Measurements from ENCODE around the gene TM4SF4.
A peak's percentile ranks its signal among the peaks of the same experiment; 100 is the strongest.

Gene TM4SF4

DNA sequence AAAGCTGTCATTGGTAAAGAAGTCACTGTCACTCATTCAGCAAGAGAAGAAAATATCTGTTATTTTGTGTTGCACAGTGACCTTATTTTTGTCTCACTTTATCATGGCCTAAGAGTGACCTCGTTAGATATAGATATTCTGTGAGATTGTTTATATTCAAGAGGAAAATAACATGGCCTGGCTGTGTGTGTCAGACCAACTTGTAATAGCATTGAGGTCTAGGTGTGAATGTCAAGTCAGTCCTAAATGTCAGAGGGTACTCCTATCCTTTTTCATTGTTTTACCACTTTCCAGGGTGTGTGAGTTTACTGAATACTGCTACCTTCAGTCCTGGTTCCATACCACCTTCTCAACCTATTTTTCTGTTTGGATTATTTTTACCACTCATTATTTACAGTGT lies 18.5 kb upstream of the TM4SF4 start:
- no peak for DNase-seq

DNA sequence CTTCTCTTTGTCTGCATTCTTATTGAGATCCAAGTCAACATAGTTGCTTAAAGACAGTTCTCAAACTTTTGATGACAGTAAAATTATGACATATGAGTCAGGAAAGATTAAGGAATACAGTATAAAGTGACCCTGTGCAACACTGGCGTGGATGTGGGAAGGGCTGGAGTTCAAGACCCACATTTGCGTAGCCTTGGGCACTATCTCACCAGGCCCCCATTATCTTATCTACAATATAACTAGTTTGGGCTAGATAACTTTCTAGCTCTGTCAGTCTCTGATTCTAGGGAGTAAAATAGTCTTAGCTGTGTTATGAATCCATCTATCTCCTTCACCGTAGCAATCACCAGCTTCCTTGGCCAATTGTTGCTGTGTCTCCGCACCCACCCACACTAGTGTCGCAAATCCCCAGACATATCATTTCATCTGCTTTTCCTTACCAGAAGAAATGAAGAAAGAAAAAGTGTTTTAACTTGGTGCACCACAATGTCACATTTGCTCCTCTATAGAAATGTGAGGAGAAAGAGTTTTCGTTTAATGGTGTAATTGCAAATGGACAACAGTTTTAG lies 14.9 kb upstream of the TM4SF4 start:
- DNase-seq: no peak

DNA sequence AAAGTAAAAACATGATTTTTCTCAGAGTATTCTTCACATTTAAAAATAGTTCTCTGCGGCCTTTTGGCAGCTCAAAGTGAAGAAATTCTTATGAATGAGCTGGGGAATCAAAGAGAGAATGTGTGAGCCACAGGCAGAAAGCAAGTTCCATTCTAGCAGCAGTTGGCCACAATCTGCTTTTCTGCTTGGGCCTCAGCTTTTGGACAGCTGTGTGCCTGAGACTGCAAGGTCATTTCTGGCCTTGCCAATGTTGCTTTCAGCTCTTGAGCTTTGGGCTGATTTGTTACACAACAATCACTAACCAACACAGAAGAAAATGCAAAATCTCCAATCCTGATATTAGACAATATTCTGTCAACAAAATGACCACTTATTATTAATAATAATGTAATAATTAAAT lies 14.4 kb upstream of the TM4SF4 start:
- no peak for DNase-seq

DNA sequence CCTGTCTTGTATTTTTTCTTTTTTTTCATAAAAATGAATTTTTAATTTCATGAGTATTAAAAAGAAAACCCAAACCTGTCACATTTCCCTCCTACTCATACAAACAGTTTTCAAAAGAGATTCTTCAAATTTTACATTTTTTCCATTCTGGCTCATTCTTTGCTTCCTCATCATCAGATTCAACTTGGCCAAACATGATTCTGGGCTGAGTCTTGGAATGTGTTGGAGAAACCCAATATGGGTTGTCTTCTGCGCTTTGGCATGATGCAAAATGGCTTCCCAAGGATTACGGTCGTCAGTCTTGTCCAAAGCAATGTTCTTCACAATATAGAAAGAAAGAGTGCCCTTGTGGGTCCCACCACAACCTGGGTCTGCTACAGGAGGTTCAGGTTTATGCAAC lies 12.4 kb upstream of the TM4SF4 start:
- DNase-seq: no peak

DNA sequence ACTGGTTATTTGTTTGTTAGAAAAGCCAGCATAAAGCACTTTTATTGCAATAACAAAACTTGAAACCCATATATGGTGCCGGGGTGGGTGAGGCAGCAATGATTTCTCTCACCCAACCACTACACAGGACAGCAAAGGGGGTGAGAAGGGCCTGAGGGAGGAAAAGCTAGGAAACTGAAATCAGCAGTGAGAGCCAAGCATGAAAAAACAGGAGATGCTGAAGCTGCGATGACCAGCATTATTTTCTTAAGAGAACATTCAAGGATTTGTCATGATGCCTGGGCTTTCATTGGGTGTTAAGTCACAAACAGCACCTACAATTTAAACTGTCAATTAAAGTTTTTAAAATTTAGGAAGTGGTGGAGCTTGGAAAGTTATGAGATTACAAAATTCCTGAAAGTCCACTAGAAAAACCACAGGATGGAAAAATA lies 11.9 kb upstream of the TM4SF4 start:
- DNase-seq: no peak

DNA sequence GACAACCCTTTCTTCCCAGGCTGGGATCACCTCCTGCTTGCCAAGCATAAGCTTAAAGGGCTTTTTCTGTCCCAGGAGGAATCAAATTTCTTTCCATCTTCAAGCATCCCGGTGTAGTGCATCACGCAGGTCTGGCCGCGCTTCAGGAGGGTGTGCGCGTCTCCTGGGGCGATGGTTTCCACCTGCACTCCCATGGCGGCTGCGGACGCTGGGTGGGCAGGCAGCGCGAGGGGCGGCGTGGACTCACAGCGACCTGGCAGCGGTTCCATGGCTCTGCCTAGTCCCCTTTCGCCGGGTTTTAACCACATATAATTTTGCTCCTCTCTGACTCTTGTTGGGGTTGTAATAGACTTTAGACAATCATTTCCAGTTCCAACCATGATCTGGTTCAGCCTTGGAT lies 10.6 kb upstream of the TM4SF4 start:
- no peak for DNase-seq

DNA sequence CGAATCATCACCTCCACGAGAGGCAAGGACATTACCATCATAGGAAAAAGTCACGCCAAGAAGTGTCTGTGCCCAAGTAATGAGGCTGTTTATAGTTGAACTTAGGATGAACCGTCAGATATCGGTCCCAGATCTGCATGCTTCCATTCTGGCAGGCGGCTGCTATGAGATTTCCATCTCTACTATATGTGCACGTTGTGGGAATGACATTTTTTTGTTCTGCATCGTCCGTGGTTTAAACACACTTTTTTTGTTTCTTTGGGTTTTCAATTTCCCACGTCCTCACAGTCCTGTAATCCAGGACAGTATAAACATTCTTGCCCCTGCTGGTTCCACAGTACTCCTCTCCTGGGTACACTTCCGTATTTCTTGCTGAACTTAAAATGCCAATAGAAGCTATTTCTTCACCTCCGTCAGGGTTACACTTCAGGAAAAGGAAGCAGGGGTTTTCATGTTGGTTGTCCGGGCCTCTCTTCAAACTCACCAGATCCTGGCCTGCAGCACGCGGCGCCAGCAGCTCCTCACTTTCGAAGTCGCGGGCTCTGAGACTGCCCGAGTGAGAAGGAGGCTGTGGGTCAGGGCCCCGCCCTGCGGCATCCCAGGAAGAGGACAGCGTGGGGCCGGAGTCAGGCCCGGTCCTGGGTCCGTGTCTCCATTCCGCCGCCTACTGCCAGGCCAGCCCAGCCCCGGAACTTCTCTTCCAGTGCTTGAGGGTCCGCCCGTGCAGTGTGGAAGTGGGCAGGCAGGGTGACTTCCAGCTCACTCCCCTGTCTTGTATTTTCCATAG lies 9.8 kb upstream of the TM4SF4 start:
- no peak for DNase-seq

DNA sequence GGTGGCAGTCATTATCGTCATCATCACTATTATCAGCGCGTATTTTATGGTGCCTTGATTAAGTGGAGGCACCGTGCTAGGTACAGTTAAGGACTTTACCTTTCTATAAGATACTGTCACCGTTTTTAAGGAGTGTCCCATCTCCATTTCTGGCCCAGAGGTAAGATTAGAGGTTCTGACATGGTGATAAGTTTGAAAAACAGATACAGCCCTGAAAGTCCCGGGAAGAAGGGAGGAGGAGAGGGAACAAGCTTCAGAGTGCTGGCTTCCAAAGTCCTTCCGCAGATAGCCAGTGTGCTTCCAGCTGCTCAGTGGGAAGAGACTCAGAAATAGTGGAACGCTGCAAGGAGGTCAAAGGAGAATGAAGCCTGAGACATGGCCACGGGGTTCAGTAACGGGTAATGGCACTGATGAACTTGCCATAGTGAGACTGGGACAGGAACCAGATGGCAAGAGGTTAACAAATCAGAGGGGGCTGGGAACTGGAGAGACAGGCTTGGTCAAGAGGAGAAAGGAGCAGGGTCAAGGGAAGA lies 9.1 kb upstream of the TM4SF4 start:
- no peak for DNase-seq

DNA sequence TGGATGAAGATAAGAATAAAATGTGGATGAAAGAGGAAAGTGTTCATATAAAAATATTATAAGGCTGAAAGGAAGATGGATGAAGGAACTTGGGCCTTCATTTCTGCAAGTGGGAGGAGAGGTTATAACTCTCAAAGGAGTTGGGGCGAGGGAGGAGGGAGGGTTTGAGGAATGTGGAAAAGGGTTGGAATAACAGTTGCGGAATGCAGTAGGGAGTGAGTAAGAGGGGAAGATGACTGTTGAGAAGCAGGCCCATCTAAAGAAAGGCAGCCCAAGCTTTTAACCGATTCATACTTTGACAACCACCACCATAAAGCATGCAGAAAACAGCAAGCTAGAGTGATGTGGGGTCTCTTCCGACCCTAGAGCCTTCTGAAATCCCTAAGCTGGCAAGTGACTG lies 8.3 kb upstream of the TM4SF4 start:
- no peak for DNase-seq

DNA sequence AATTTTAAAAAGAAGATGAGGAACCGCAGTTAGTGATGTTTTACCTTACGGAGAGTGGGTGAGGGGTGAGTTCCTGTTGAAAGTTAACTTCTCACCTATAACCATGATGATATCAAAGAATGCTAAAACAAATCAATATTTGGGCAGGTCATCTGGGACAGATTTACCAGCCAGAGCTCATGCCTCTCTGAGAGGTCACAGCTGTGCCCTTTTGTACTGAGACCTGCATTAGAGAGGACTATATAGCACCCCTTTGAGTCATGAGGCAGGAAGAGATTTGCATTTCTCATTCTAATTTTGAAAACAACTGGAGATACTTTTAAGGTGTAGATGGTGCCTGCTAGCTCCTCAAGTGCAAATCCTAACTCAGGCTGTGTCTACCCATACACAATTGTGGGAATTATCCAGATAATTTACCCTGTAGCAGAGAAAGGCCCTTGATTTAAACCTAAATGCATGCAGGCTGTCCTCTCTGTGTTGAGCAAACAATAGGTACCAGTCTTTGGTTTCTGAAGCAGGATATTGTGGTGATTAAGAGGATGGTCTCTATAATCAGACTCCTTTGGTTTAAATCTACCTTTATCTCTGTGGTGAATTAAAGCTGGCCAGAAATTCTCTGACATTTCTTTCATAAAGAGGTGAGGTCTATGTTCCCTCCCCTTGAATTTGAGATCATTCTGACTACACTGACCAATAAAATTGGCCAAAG lies 5.8 kb upstream of the TM4SF4 start:
- no peak for DNase-seq

DNA sequence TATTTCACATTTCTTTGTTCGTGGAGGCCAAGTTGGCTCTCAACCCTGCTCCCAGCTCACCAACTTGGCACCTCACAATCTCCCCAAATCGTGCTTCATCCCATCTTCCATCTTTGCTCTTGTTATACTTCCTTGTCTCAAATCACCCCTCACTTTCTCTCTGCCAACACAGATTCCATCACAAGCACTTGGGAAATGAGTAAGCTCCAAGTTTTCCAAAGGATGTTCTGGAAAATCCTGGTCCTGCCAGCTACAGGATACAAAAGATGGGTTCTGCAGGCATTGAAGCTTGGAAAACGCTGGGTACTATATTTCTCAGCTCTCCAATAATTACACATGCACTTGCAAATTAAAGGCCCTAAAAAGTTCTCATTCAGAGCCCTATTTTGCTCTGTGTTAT lies 4.1 kb upstream of the TM4SF4 start:
- no peak for DNase-seq

DNA sequence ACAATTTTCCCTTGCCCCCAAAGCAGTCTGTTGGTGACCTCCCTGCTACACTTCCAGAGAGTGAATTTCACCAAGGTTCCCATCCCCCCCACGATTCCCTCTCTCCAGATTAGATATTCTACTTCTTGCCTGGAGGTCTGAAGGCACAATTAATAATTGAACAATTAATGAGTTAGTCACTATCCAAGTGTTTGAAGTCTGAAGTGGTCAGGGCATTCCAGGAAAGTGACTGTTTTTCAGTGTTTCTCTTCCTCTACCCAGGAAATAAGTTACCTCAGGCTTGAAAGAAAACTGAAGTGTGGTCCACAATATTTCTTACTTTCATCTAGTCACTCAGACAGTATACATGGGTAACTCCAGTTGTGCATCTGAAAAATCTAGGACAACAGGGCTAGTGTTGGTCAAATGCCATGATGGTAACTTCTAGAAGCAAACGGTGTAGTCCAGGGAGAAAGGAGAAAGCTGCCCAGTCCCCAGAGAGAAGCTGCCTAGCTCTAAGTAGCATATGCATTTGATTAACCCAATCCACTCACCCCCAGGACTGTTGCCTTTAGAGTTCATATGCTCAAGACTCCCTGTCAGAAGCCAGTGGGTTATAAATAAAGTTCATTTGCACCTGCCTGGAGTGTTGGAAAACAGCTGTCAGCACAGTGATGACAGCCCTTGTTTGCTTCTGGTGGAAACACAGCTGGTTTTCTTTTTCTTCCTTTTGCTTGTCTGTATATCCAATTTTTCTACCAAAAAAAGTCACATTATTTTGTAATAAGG lies 2.3 kb upstream of the TM4SF4 start:
- DNase-seq: no peak

DNA sequence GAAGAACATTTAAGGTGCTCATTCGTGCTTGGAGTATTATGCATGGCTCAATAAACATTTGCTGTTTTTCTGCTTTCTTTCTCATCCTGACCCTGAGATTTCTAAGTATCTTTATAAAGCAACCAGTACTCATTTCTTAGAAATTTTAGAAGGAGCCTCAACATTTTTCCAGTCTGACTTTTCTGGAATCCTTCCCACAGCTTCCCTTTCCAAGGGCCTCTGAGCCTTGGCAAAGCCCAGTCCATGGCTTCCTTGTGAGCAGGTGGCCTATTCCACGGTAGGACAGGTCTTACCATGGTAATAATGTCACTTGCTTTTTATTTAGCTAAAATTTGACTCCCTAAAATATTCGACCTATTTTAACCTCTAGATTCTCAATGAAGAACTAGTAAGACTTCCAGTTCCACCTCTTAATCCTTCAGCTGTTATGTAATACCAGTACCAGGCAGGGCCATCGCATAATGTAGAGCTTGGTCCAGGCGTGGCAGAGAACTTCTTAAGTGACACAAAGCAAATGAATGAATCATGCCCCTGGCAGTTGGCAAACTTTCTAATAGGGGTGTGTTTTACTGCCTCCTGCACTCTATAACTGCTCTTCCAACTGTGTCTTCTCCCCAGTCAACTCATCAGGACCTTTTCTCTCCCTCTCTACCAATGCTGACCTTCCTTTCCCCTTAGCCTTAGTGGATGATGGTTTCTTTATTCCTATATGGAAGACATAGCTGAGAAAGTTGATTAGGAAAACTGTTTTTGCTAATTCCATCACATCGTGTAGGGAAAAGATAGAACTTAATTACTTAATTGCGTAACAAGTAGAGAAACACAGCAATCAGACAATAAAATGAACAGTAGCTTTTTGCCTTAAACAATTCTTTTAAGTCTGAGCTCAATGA lies 894 bp upstream of the TM4SF4 start:
- no peak for DNase-seq

DNA sequence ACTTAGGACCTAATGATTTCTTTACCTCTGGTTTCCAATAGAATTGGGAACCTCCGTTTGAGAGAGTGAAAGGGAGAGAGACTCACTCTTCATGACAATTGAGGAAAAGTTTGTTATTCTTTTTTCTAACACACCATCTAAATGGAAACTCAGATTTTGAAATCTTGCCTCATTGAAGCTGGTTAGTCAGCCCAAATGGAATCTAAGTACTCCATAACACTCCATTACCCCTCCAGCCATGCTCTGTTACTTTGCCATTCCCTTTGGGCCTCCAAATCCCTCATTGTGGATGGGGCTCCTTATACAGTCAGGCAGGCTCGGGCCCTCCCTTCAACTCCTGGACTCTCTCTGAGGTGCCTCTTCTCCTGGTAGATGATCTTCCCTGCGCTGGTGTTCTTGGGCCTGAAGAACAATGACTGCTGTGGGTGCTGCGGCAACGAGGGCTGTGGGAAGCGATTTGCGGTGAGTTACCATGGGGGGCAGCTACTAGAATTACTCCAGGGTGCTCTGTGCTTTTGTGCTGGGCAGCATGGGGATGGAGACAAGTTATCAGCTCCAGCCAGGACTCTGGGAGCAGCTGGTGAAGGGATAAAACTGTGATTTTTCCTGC lies 1.1 kb downstream of the TM4SF4 start:
- DNase-seq: no peak

DNA sequence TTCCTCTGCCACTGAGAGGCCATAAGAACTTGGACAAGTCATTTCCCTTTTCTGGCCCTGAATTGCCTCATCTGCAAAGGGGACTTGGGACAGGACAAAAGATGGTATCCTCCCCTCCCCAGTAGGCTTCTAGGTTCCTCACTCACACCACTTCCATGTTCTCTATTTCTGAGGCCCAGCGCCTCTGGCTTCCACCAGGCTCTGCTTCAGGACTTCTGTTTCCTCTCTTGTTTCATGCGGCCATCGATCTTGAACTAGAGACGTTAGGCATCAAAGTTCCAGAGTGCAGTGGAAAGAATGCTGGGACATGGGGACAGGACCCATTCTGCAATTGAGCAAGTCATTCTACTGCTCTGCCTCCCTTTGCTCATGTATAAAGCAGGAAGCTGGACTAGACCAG lies 1.7 kb downstream of the TM4SF4 start:
- DNase-seq: no peak

DNA sequence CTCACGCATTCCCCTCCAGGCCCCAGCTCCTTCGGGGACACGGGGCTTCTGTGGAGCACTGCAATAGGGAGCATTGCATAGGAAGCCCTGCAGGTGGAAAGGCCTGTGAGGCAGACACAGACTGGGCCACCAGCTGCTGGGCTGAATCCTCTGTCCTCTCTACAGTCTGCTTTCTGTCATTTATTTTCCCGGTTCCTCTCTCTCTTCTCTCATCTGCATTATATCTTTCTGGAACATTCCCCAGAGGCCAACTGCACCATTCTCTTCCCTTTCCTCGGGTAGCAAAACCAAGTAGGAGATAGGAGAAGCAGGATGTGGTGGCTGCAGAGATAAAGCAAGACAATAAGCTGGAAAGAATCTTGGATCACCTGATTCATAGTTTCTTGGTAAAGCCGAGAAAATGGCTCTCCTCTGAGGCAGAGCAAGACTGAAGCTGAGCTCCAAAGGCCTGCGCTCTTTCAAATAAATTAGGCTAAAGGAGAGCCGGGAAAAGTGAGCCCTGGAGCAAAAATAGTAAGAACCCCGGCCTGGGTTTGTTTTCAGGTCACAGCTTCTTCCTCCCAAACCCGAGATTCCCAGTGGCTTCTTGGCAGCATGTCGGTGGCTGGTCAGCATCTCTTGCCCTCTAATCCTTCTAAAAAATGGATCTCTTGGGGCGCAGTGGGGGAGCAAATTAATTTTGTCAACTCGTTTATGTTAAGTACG lies 5.3 kb downstream of the TM4SF4 start:
- no peak for DNase-seq

DNA sequence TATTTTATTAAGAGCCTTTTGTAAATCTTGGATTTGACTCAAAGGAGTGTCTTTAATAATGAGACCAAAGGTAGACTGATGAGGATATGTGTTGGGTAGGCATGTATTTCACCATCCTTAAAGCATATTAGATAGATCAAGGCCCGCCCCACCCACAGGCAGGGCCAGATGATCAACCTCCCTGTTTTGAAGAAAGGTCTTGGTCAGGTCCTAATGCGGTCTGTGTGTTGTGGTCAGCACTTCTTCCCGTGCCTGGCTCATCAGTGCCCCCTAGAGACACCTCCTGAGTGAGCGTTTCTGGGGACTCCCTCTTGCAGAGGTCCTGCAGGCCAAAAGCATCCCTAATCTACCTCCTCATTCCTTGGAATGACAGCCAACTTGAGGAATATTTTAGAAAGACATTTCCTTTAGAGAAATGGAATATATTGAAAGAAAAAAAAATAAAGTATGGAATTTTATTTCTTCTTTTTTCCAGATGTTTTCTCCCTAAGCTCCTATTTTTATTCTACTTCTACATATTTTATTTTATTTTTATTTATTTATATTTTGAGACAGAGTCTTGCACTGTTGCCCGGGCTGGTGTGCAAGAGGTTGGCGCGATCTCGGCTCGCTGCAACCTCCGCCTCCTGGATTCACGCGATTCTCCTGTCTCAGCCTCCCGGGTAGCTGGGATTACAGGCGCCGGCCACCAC lies 6.0 kb downstream of the TM4SF4 start:
- DNase-seq: peak; percentile 5

DNA sequence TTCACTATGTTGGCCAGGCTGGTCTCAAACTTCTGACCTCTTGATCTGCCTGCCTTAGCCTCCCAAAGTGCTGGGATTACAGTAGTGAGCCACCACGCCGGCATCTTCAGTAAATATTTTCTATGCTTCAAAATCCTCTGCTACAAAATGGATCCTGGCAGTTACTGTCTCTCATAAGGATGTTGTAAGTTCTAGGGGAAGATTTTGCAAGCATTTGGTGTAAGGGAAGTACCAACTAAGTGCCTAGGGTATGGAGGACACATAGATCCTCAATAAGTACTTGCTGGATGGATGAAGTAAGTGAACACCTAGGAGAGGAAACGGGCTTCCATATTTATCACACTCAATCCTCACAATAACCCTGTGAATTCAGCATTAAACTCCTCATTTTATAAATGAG lies 6.6 kb downstream of the TM4SF4 start:
- DNase-seq: no peak

DNA sequence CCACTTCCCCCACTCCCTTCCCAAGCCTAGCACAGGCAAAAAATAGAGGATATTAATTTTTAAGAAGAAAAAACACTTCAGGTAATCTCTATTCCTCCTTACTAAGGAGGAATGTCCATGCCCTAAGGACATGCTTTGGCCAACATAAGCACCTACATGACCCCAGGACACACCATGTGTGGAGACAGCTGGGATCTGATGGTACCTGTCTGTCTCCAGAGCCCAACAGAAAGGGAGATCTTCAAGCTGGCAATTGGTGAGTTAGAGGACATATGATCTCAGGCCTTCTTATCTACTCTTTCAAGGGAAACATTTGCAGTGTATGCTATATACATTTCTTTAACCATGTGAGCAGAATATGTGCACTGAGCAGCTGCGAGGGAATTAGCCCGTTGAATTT lies 7.0 kb downstream of the TM4SF4 start:
- DNase-seq: no peak

DNA sequence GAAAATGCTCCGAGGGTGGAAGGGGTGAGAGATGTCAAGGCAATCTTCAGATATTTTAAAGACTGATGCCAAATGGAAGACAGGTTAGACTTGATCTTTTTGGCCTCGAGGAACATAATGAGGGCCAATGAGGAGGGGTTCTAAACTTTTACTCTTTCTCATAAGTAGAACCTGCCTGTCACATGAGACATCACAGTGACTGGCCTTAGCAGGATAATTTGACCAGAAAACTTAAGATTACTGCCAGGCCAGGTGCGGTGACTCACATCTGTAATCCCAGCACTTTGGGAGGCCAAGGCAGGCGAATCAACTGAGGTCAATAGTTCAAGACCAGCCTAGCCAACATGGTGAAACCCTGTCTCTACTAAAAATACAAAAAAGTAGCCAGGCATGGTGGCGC lies 12.2 kb downstream of the TM4SF4 start:
- no peak for DNase-seq
